ENCODE data around the gene GBE1. TPM values are rescaled to one million over a fixed set of nuclear protein-coding genes. Genes with fewer than 3 reads are reported as not detected.

The GBE1 gene
- total RNA-seq, 2 donors from 2014 or later = 15.0 to 26.7 TPM

- Histone ChIP-seq H3K4me3 (no peak overlapping the region), H3K27ac (no peak overlapping the region), H3K9me3 (no peaks in the 10 kb centered on the region), H3K27me3 (no peaks in the 10 kb centered on the region), H3K36me3 (no peaks in the 10 kb centered on the region), H3K4me1 (no peaks in the 10 kb centered on the region), H3K9ac (ENCODE audit: low read depth in 2 of 2, low read length in 2 of 2) (no peak overlapping the region)
- TF ChIP-seq CTCF (IDR thresholded peaks at IDR 0.05) = no peak
- no peak for DNase-seq
- intact Hi-C loops (cut with DNase I) = no loop called here
Observed at GRCh38 chr3:81622395-81622794, 139.1 kb downstream of the GBE1 start.

- Histone ChIP-seq H3K27me3 (no peaks in the 10 kb centered on the region), H3K36me3 (no peaks in the 10 kb centered on the region), H3K9ac (ENCODE audit: low read depth in 2 of 2, low read length in 2 of 2) (no peak overlapping the region), H3K9me3 (no peaks in the 10 kb centered on the region), H3K27ac (no peak overlapping the region), H3K4me1 (no peaks in the 10 kb centered on the region), H3K4me3 (no peak overlapping the region)
- no peak for DNase-seq
- intact Hi-C loops (cut with DNase I) = no loop called here
- no peak for TF ChIP-seq CTCF (IDR thresholded peaks at IDR 0.05)
Observed at GRCh38 chr3:81621277-81621676, 140.2 kb downstream of the GBE1 start.

GRCh38 chr3:81620849-81621248 is 140.6 kb downstream of the GBE1 start:
- Histone ChIP-seq H3K4me3 (no peak overlapping the region), H3K27ac (no peak overlapping the region), H3K36me3 (no peaks in the 10 kb centered on the region), H3K9ac (ENCODE audit: low read depth in 2 of 2, low read length in 2 of 2) (no peak overlapping the region), H3K4me1 (no peaks in the 10 kb centered on the region), H3K27me3 (no peaks in the 10 kb centered on the region), H3K9me3 (no peaks in the 10 kb centered on the region)
- TF ChIP-seq CTCF (IDR thresholded peaks at IDR 0.05) = no peak
- intact Hi-C loops (cut with DNase I) = no loop called here
- no peak for DNase-seq

GRCh38 chr3:81612768-81613167 is 148.7 kb downstream of the GBE1 start:
- Histone ChIP-seq H3K27ac (no peak overlapping the region), H3K36me3 (no peaks in the 10 kb centered on the region), H3K4me1 (no peaks in the 10 kb centered on the region), H3K27me3 (no peaks in the 10 kb centered on the region), H3K9ac (ENCODE audit: low read depth in 2 of 2, low read length in 2 of 2) (no peak overlapping the region), H3K9me3 (no peaks in the 10 kb centered on the region), H3K4me3 (no peak overlapping the region)
- TF ChIP-seq CTCF (IDR thresholded peaks at IDR 0.05) = no peak
- intact Hi-C loops (cut with DNase I) = no loop called here
- no peak for DNase-seq

- no peaks in the 10 kb centered on the region for H3K9me3 ChIP-seq
- no peak overlapping the region for H3K4me3 ChIP-seq
Observed at GRCh38 chr3:81602781-81603180, 158.7 kb downstream of the GBE1 start.

More at GRCh38 chr3:81602781-81603180, 158.7 kb downstream of the GBE1 start:
- H3K9ac ChIP-seq (ENCODE audit: low read depth in 2 of 2, low read length in 2 of 2) = no peak overlapping the region
- no peak overlapping the region for H3K27ac ChIP-seq
- H3K36me3 ChIP-seq = no peaks in the 10 kb centered on the region
- H3K4me1 ChIP-seq = no peaks in the 10 kb centered on the region
- no peak for DNase-seq
- intact Hi-C loops (cut with DNase I) = no loop called here
- no peak for TF ChIP-seq CTCF (IDR thresholded peaks at IDR 0.05)
- H3K27me3 ChIP-seq = no peaks in the 10 kb centered on the region
